HG02981 (cell line): ENCODE data around the gene ZNF768.
"Not testable (repeated sequence)": the region's sequence is repeated elsewhere in the genome, so short reads cannot be mapped to it uniquely, and the experiment has no call there.

ENCODE experiments used
- ATAC-seq: cut with Tn5 transposase; IDR thresholded peaks from one replicate; pipeline ENCODE4 v1.9.1; 2021; ENCODE audit warnings: mild to moderate bottlenecking, moderate library complexity; ENCODE audit not compliant: unreplicated experiment

Gene ZNF768

GRCh38 chr16:30515275-30515674 lies 11.1 kb downstream of the ZNF768 start:
- ATAC-seq, result no peak

GRCh38 chr16:30511509-30511908 lies 14.9 kb downstream of the ZNF768 start:
- ATAC-seq, result no peak

GRCh38 chr16:30510376-30510938 lies 15.9 kb downstream of the ZNF768 start:
- no peak for ATAC-seq

- no peak for ATAC-seq
These were observed 17.1 kb downstream of the ZNF768 start for GRCh38 chr16:30509081-30509765.

GRCh38 chr16:30503403-30504296 lies 22.7 kb downstream of the ZNF768 start:
- ATAC-seq, result no peak

- ATAC-seq, result no peak
These were observed 27.1 kb downstream of the ZNF768 start for GRCh38 chr16:30499284-30499683.

GRCh38 chr16:30494709-30495108 lies 31.7 kb downstream of the ZNF768 start:
- ATAC-seq, result no peak

GRCh38 chr16:30493941-30494488 lies 32.4 kb downstream of the ZNF768 start:
- no peak for ATAC-seq

- no peak for ATAC-seq
These were observed 34.5 kb downstream of the ZNF768 start for GRCh38 chr16:30491744-30492308.

GRCh38 chr16:30491229-30491628 lies 35.1 kb downstream of the ZNF768 start:
- no peak for ATAC-seq

- no peak for ATAC-seq
These were observed 36.2 kb downstream of the ZNF768 start for GRCh38 chr16:30490210-30490609.

GRCh38 chr16:30488764-30489605 lies 37.4 kb downstream of the ZNF768 start:
- ATAC-seq, result no peak

- no peak for ATAC-seq
These were observed 40.4 kb downstream of the ZNF768 start for GRCh38 chr16:30485818-30486436.

GRCh38 chr16:30484887-30485286 lies 41.5 kb downstream of the ZNF768 start:
- no peak for ATAC-seq

- ATAC-seq, result no peak
These were observed 44.0 kb downstream of the ZNF768 start for GRCh38 chr16:30482366-30482765.

GRCh38 chr16:30481381-30481780 lies 45.0 kb downstream of the ZNF768 start:
- ATAC-seq, result no peak

GRCh38 chr16:30478766-30479478 lies 47.4 kb downstream of the ZNF768 start:
- ATAC-seq, result no peak

- ATAC-seq, result not testable (repeated sequence)
These were observed 48.6 kb downstream of the ZNF768 start for GRCh38 chr16:30477773-30478172.

GRCh38 chr16:30476991-30477390 lies 49.4 kb downstream of the ZNF768 start:
- ATAC-seq, result no peak
